Activated T-helper 2 cell treated with anti-CD3 and anti-CD28 coated beads, Interferon-gamma antibody, Interleukin-2, Interleukin-4, amounts not matched to agents 10 μg/mL and 5 μg/mL and 100 μg/mL, durations not matched to agents 14 hours and 24 hours and 36 hours (primary cell): ENCODE measurements around the gene CPAMD8. TPM values are rescaled to one million over a fixed set of nuclear protein-coding genes. Genes with fewer than 3 reads are reported as not detected.
"Not testable (repeated sequence)": the region's sequence is repeated elsewhere in the genome, so short reads cannot be mapped to it uniquely, and the experiment has no call there.

Experiments used
- DNase-seq: peaks from one replicate; pipeline ENCODE4 v3.0.0; 2021; ENCODE audit warnings: low spot score
- H3K27ac Mint-ChIP-seq: one replicate; pipeline ENCODE4 v1.8.0; 2021; ENCODE audit warnings: mixed read lengths
- H3K27me3 Mint-ChIP-seq: one replicate; pipeline ENCODE4 v1.8.0; 2021; ENCODE audit warnings: low read depth, mixed read lengths
- H3K36me3 Mint-ChIP-seq: one replicate; pipeline ENCODE4 v1.8.0; 2021; ENCODE audit warnings: low read depth, mixed read lengths
- H3K4me1 Mint-ChIP-seq: one replicate; pipeline ENCODE4 v1.8.0; 2021; ENCODE audit warnings: low read depth, mixed read lengths
- H3K4me3 Mint-ChIP-seq: one replicate; pipeline ENCODE4 v1.8.0; 2021; ENCODE audit warnings: low read depth, mild to moderate bottlenecking, moderate library complexity, mixed read lengths
- H3K9me3 Mint-ChIP-seq: one replicate; pipeline ENCODE4 v1.8.0; 2021; ENCODE audit warnings: mixed read lengths
- intact Hi-C: fragments of 100-400 bp; cut with micrococcal nuclease; formaldehyde crosslinking; loops from one replicate; pipeline ENCODE4 v1.15.1; 2023
- total RNA-seq: library from RNA; stranded (reverse); gene quantifications from 2 replicates; pipeline ENCODE4 v1.2.3, GENCODE V29; 2022

The CPAMD8 gene
- total RNA-seq, 1 donor from 2014 or later = 0.27 TPM

DNA sequence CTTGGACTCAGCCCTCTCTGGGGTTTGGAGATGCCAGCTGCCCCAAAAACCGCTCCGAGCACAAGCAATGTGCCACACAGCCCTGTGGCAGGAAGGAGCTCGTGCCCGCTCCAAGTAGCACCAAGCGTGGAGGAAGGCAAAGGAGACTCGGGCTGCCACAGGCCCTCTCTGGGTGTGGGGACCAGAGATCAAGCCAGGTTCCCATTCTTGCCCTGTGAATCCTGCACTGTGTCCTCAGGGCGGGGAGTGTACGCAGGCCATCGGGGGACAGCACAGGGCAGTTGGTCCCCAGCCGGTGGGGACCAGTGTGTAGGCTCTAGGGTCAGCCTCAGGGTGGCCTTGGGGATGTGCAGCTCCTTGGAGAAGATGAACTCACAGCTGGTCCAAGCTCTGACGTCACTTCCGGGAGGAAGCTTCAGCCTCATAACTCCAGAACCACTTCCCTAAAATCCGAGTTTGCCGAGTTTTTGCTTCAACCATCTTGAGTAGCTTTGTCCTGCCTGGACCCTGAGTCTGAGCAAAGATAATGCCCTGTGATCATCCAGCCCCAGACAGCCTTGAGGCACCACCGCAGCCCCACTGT lies 9.3 kb upstream of the CPAMD8 start:
- intact Hi-C loops = no loop called here
- Mint-ChIP-seq H3K27me3 (peaks cover 6% of the 10 kb centered on the region), H3K4me1 (no peaks in the 10 kb centered on the region), H3K9me3 (no peaks in the 10 kb centered on the region), H3K36me3 (no peaks in the 10 kb centered on the region), H3K27ac (no peak overlapping the region), H3K4me3 (no peak overlapping the region)
- DNase-seq = no peak

DNA sequence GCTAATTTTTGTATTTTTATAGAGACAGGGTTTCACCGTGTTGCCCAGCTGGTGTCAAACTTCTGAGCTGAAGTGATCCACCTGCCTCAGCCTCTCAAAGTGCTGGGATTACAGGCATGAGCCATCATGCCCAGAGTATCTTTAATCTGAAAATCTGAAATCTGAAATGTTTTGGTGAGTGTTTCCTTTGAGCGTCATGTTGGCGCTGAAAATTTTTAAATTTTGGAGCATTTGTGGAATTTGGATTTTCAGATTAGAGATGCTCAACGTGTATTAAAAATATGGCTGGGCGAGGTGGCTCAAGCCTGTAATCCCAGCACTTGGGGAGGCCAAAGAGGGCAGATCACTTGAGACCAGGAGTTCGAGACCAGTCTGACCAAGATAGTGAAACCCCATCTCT lies 5.1 kb upstream of the CPAMD8 start:
- Mint-ChIP-seq H3K27ac (no peak overlapping the region), H3K4me1 (no peaks in the 10 kb centered on the region), H3K4me3 (no peak overlapping the region), H3K36me3 (no peaks in the 10 kb centered on the region), H3K27me3 (peaks cover 26% of the 10 kb centered on the region), H3K9me3 (no peaks in the 10 kb centered on the region)
- DNase-seq = no peak
- intact Hi-C loops = no loop called here

DNA sequence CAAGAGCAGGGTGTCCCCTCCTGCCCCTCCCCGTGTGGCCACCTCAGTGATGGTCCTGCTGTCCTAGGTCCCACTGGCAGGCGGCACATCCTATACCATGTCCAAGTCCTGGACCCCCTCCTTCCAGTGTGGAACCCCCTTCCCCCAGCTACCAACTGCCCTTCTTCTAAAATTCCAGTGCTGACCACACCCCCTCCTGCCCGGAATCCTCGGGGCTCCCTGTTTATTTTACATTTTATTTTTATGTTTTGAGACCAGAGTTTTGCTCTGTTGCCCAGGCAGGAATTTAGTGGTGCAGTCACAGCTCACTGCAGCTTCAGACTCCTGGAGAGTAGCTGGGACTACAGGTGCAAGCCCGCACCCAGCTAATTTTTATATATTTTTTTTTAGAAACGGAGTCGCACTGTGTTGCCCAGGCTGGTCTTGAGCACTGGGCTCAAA lies 945 bp upstream of the CPAMD8 start:
- Mint-ChIP-seq H3K36me3 (no peaks in the 10 kb centered on the region), H3K27me3 (peaks cover 54% of the 10 kb centered on the region), H3K9me3 (peaks cover 3% of the 10 kb centered on the region), H3K27ac (no peak overlapping the region), H3K4me3 (no peak overlapping the region), H3K4me1 (peaks cover 3% of the 10 kb centered on the region)
- intact Hi-C loops = no loop called here
- no peak for DNase-seq

DNA sequence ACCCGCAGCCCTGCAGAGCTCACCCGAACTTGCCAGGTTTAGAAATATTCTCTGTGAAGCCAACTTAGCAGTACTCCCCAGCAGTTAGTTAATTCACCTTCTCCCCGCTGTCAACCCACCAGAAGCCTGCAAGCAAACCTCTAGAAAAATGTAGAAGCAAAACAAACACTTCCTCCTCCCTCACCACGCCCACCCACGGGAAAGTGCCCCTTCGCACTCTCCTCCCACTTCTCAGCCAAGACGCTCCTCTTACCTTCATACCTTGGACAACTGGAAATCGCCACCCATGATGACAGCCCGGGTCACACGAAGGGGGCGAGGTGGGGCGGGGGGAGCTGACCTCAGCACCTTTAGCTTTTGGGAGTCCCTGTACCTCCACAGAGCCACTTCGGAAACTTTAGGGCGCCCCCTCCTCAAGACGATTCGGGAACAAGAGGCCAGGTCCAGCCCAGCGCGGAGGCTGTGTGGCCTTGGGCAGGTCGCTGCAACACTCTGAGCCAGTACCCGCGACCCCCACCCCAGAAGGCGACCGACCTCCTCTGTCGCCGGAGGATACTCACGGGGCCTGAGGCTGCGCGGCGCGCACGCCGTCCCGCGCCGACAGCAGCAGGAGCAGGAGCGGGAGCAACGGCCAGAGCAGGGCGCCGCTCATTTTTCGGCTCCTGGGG lies 485 bp downstream of the CPAMD8 start:
- peaks cover 51% of the 10 kb centered on the region for H3K27me3 Mint-ChIP-seq
- no peak overlapping the region for H3K4me3 Mint-ChIP-seq
- no peak for DNase-seq
- peaks cover 3% of the 10 kb centered on the region for H3K9me3 Mint-ChIP-seq
- intact Hi-C loops = no loop called here
- H3K27ac Mint-ChIP-seq = no peak overlapping the region
- no peaks in the 10 kb centered on the region for H3K36me3 Mint-ChIP-seq
- peaks cover 3% of the 10 kb centered on the region for H3K4me1 Mint-ChIP-seq

DNA sequence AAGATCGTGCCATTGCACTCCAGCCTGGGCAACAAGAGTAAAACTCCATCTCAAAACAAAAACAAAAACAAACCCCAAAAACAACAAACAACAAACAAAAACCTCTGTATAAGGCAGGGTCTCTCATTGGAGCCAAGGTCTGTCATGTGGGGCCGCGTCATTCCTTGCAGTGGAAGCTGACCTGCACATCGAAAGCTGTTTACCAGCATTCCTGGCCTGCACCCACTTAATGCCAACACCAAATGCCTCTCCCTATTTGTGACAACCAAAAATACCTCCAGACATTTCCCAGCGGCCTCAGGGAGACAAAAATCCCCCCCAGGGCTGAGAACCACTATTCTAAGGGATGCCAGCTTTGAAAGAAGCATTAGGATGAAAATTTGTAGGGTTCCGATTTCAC lies 1.2 kb downstream of the CPAMD8 start:
- Mint-ChIP-seq H3K4me3 (no peak overlapping the region), H3K4me1 (peaks cover 3% of the 10 kb centered on the region), H3K9me3 (peaks cover 3% of the 10 kb centered on the region), H3K27ac (no peak overlapping the region), H3K27me3 (peaks cover 50% of the 10 kb centered on the region), H3K36me3 (no peaks in the 10 kb centered on the region)
- DNase-seq = no peak
- intact Hi-C loops = no loop called here

DNA sequence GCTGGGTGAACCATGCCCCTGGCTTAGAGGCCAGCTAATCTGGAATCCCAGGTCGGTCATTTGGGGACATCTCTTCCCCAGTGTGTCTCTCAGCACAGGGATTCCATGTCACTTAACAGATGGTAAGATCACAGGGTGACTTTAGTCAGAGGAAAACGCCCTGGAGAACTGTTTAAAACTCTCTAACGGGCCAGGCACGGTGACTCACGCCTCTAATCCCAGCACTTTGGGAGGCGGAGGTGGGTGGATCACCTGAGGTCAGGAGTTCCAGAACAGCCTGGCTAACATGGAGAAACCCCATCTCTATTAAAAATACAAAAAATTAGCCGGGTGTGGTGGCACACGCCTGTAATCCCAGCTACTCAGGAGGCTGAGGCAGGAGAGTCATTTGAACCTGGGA lies 1.7 kb downstream of the CPAMD8 start:
- H3K36me3 Mint-ChIP-seq, DNase-seq, H3K4me1 Mint-ChIP-seq, H3K4me3 Mint-ChIP-seq, H3K9me3 Mint-ChIP-seq, H3K27ac Mint-ChIP-seq, intact Hi-C loops: not testable (repeated sequence)
- peaks cover 50% of the 10 kb centered on the region for H3K27me3 Mint-ChIP-seq

DNA sequence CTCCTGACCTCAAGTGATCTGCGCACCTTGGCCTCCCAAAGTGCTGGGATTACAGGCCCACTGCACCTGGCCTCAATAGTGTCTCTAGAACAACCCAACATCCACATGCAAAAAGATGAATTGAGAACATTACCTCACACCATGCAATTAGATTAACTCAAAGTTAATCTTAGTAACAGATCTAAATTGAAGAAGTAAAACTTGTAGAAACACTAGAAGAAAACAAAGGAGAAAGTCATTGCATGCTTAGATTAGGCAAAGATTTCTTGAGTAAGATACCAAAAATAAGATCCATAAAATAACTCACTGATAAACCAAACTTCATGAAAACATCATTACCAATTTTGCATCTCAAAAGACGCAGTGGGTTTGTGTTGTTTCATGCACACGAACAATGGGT lies 2.8 kb downstream of the CPAMD8 start:
- no peak overlapping the region for H3K27ac Mint-ChIP-seq
- H3K9me3 Mint-ChIP-seq = peaks cover 3% of the 10 kb centered on the region
- H3K4me3 Mint-ChIP-seq = no peak overlapping the region
- DNase-seq = no peak
- peaks cover 3% of the 10 kb centered on the region for H3K4me1 Mint-ChIP-seq
- no peaks in the 10 kb centered on the region for H3K36me3 Mint-ChIP-seq
- peaks cover 46% of the 10 kb centered on the region for H3K27me3 Mint-ChIP-seq
- intact Hi-C loops = no loop called here

DNA sequence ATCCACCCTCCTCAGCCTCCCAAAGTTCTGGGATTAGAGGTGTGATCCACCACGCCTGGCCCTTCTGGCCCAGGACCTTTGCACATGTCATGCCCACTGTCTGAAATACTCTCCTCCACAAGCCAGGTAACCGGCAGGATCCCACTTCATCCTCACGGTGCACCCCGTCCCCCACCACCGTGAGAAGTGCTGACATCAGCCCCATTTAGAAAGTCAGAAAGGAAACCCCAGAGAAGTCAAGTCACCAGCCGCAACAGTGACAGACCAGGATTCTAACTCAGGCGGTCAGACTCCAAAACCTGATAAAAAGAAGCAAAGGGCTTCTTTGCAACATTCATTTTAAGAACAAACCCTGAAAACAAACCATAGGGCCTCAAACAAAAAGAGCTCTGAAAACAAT lies 3.9 kb downstream of the CPAMD8 start:
- Mint-ChIP-seq H3K36me3 (no peaks in the 10 kb centered on the region), H3K4me3 (no peak overlapping the region), H3K9me3 (peaks cover 3% of the 10 kb centered on the region), H3K27me3 (peaks cover 37% of the 10 kb centered on the region), H3K27ac (no peak overlapping the region), H3K4me1 (peaks cover 3% of the 10 kb centered on the region)
- intact Hi-C loops = no loop called here
- no peak for DNase-seq

DNA sequence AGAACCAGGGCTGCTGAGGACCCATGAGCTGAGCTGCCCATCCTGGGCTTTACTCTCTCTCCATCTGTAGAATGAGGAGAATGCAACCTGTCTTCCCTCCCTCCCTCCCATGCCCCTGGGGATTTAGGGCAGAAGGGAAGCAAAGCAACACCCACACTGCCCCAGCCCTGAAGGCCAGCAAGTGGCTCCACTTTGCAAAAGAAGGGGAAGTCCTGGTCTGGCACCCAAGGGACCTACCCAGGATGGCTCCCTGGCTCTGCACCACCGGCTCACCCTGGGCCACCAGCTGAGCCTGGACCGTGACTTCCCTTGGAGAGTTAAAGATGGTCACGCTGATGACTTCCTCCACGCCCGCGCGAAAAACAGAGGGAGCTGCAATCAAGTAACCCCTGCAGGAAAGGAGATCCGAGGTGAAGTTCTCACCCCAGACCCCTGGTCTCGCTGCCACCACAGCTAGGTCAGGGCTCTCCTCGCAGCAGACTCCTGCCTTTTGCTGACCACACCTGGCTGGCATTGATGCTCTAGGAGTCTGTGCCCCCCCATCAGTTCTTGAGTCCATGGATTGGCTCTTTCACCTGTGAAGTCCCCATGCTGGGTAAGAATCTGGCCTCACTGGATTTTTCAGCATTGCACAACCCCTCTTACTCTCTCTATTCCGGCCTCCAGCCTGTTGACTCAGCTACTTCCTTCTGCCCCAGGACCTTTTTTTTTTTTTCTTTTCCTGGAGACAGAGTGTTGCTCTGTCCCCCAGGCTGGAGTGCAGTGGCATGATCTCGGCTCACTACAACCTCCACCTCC lies 4.6 kb downstream of the CPAMD8 start:
- Mint-ChIP-seq H3K27ac (no peak overlapping the region), H3K4me1 (peaks cover 3% of the 10 kb centered on the region), H3K9me3 (peaks cover 3% of the 10 kb centered on the region), H3K4me3 (no peak overlapping the region), H3K36me3 (no peaks in the 10 kb centered on the region), H3K27me3 (peaks cover 32% of the 10 kb centered on the region)
- DNase-seq = no peak
- intact Hi-C loops = no loop called here

DNA sequence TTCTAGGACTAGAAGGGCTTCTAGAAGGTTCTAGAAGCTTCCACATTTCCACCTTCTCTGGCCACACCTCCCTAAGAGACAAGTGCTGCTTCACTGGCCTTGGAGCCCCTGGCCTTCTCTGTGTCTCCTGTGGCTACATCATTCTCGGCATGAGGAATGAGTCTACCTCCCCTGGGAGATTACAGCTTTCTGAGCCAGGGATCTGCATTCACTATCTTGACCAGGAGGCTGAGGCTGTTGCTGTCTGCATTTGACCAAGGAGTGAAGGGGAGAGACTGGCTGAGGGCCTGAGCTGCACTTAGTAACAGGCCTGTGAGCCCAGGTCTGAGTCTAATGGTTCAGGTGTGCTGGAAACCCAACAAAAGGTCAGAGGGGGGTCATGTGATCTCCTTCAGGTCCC lies 5.3 kb downstream of the CPAMD8 start:
- peaks cover 31% of the 10 kb centered on the region for H3K27me3 Mint-ChIP-seq
- no peak overlapping the region for H3K4me3 Mint-ChIP-seq
- no peak overlapping the region for H3K27ac Mint-ChIP-seq
- intact Hi-C loops = no loop called here
- H3K9me3 Mint-ChIP-seq = peaks cover 3% of the 10 kb centered on the region
- DNase-seq = no peak
- peaks cover 3% of the 10 kb centered on the region for H3K4me1 Mint-ChIP-seq
- H3K36me3 Mint-ChIP-seq = no peaks in the 10 kb centered on the region

DNA sequence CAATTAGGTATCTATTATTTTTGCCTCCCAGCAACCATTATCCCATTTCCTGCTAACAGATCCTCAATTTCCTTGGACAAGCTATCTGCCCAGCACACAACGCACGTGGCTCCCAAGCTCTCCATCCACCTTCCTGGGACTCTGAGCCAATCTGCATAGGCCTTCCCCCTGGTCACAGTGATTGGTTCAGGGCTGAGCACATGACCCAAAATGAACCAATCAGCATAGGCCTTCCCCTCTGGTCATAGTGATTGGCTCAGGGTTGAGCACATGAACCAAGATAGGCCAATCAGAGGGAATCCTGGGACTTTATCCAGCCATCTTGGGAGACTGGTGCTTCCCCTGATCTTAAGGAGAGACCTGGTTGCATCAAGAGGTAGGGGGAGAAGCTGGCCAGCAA lies 5.8 kb downstream of the CPAMD8 start:
- H3K4me3 Mint-ChIP-seq = no peak overlapping the region
- DNase-seq = no peak
- H3K27me3 Mint-ChIP-seq = peaks cover 26% of the 10 kb centered on the region
- H3K4me1 Mint-ChIP-seq = no peaks in the 10 kb centered on the region
- no peak overlapping the region for H3K27ac Mint-ChIP-seq
- intact Hi-C loops = no loop called here
- H3K9me3 Mint-ChIP-seq = peaks cover 3% of the 10 kb centered on the region
- H3K36me3 Mint-ChIP-seq = no peaks in the 10 kb centered on the region

DNA sequence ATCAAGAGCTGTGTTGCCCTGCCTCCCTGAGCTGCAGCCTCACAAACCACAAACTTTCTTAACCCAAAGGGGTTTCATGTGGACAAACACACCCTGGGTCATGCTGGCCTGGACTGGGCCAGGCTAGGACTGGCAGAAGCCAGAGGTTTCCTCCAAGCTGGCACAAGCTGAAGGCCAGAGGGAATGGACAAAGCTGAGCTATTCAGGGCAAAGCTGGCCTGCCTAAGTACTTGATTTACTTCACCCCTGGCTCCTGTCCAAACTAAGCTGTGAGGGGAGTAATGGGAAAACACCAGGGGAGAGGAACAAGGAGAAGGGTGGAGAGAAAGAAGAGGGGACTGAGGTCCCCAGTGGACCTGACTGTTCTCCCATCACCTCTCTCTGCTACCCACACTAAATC lies 6.2 kb downstream of the CPAMD8 start:
- no peak overlapping the region for H3K4me3 Mint-ChIP-seq
- no peak for DNase-seq
- no peaks in the 10 kb centered on the region for H3K4me1 Mint-ChIP-seq
- H3K9me3 Mint-ChIP-seq = peaks cover 3% of the 10 kb centered on the region
- H3K27ac Mint-ChIP-seq = no peak overlapping the region
- intact Hi-C loops = no loop called here
- H3K36me3 Mint-ChIP-seq = no peaks in the 10 kb centered on the region
- peaks cover 22% of the 10 kb centered on the region for H3K27me3 Mint-ChIP-seq

DNA sequence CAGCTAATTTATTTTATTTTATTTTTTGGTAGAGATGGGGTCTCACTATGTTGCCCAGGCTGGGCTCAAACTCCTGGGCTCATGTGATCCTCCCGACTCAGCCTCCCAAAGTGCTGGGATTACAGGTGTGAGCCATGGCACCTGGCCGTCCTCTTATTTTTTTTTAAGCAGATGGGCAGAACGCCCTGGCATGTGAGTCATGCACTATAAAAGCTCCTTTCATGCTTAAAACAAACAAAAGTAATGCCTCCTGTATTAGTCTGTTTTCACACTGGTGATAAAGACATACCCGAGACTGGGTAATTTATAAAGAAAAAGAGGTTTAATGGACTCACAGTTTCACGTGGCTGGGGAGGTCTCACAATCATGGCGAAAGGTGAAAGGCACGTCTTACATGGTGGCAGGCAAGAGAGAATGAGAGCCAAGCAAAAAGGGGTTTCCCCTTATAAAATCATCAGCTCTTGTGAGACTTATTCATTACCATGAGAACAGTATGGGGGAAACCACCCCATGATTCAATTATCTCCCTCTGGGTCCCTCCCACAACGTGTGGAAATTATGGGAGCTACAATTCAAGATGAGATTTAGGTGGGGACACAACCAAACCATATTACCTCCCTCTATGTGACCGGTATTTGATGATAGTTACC lies 12.3 kb downstream of the CPAMD8 start:
- intact Hi-C loops, H3K36me3 Mint-ChIP-seq, H3K4me1 Mint-ChIP-seq, H3K27ac Mint-ChIP-seq, H3K27me3 Mint-ChIP-seq, H3K4me3 Mint-ChIP-seq, H3K9me3 Mint-ChIP-seq, DNase-seq: not testable (repeated sequence)
